H1 (cell line): ENCODE results near the gene MAGI2.

Experiments used
- BACH1 ChIP-seq: IDR thresholded peaks from 2 replicates; pipeline ENCODE4 v1.6.1; 2012; ENCODE audit warnings: low read length, improper control_type of control experiment
- CTCF ChIP-seq, 3 experiments: IDR thresholded peaks; 1 replicate in 2 of 3; 2 replicates in 1 of 3; pipeline versions ENCODE4 v1.5.1 to v1.6.1; 2011; ENCODE audit warnings: low read length in 3 of 3, mild to moderate bottlenecking in 3 of 3, inconsistent platforms in 2 of 3, low read depth in 1 of 3, moderate library complexity in 1 of 3; ENCODE audit not compliant: insufficient read depth in 1 of 3; ENCODE audit errors: control extremely low read depth in 1 of 3
- GTF2F1 ChIP-seq: IDR thresholded peaks from 2 replicates; pipeline ENCODE4 v1.6.1; 2012; ENCODE audit warnings: low read depth, low read length, improper control_type of control experiment, borderline replicate concordance
- JUND ChIP-seq: IDR thresholded peaks from 2 replicates; pipeline ENCODE4 v1.6.1; 2011; ENCODE audit warnings: mild to moderate bottlenecking, improper control_type of control experiment, low read length
- POLR2A ChIP-seq, 2 experiments: IDR thresholded peaks; 1 replicate in 1 of 2; 2 replicates in 1 of 2; pipeline ENCODE4 v1.6.1; 2011; ENCODE audit warnings: low read depth in 2 of 2, low read length in 2 of 2, mild to moderate bottlenecking in 2 of 2; ENCODE audit errors: control extremely low read depth in 1 of 2
- RAD21 ChIP-seq, 2 experiments: IDR thresholded peaks in 1 of 2; conservative IDR thresholded peaks in 1 of 2; 2 replicates each; pipeline ENCODE4 v1.6.1; 2011; ENCODE audit warnings: low read depth in 2 of 2, low read length in 2 of 2, improper control_type of control experiment in 1 of 2, inconsistent platforms in 1 of 2, mild to moderate bottlenecking in 1 of 2, moderate library complexity in 1 of 2
- RNF2 ChIP-seq: fragments of 200-900, 300-1000 bp; sonication (generic); IDR thresholded peaks from 2 replicates; pipeline ENCODE4 v1.7.1; 2016; ENCODE audit warnings: borderline replicate concordance, low read depth, mild to moderate bottlenecking, antibody characterized with exemption, low read length; ENCODE audit not compliant: poor library complexity, severe bottlenecking; ENCODE audit errors: missing control alignments
- SP2 ChIP-seq: IDR thresholded peaks from 2 replicates; pipeline ENCODE4 v1.6.1; 2012; ENCODE audit warnings: mild to moderate bottlenecking, low read length, inconsistent platforms
- SRF ChIP-seq: IDR thresholded peaks from 2 replicates; pipeline ENCODE4 v1.6.1; 2011; ENCODE audit warnings: mild to moderate bottlenecking, low read depth, low read length, moderate library complexity
- TBP ChIP-seq: IDR thresholded peaks from 2 replicates; pipeline ENCODE4 v1.6.1; 2011; ENCODE audit warnings: low read depth, low read length, improper control_type of control experiment

GRCh38 chr7:78783179-78783962 is 670.1 kb downstream of the MAGI2 start:
- TF ChIP-seq TBP = no peak
- TF ChIP-seq RAD21 (IDR thresholded peaks at IDR 0.05 in 1 of 2, conservative IDR thresholded peaks at IDR 0.05 in 1 of 2; ENCODE audit: low read depth in 2 of 2, low read length in 2 of 2) = no peak
- TF ChIP-seq SP2 = no peak
- no peak for TF ChIP-seq CTCF (IDR thresholded peaks at IDR 0.05; ENCODE audit: control extremely low read depth in 1 of 3, insufficient read depth in 1 of 3, low read depth in 1 of 3, low read length in 3 of 3)
- TF ChIP-seq BACH1 = no peak
- TF ChIP-seq GTF2F1 = no peak
- TF ChIP-seq RNF2 = no peak
- no peak for TF ChIP-seq SRF
- no peak for TF ChIP-seq POLR2A (IDR thresholded peaks at IDR 0.05; ENCODE audit: control extremely low read depth in 1 of 2, low read depth in 2 of 2, low read length in 2 of 2)
- no peak for TF ChIP-seq JUND
